G401.6 (cell line): ENCODE measurements around the gene AK4.
"Not testable (repeated sequence)": the region's sequence is repeated elsewhere in the genome, so short reads cannot be mapped to it uniquely, and the experiment has no call there.

Experiments
- FAIRE-seq: peaks from 2 replicates; lab custom pipeline; 2012; peaks lifted over from hg19 to GRCh38; lab: Jason Lieb, UNC

The AK4 gene

GRCh38 chr1:65150583-65151263 is 2.7 kb downstream of the AK4 start:
- no peak for FAIRE-seq

- FAIRE-seq = no peak
Measured at GRCh38 chr1:65151641-65152040, 3.6 kb downstream of the AK4 start.

GRCh38 chr1:65153635-65154034 is 5.6 kb downstream of the AK4 start:
- FAIRE-seq = no peak

- no peak for FAIRE-seq
Measured at GRCh38 chr1:65156910-65157545, 9.0 kb downstream of the AK4 start.

- FAIRE-seq = no peak
Measured at GRCh38 chr1:65157546-65157941, 9.5 kb downstream of the AK4 start.

- FAIRE-seq = not testable (repeated sequence)
Measured at GRCh38 chr1:65159291-65159688, 11.3 kb downstream of the AK4 start.

GRCh38 chr1:65159801-65160523 is 12.0 kb downstream of the AK4 start:
- FAIRE-seq = no peak

- FAIRE-seq = no peak
Measured at GRCh38 chr1:65163201-65163805, 15.3 kb downstream of the AK4 start.

GRCh38 chr1:65164101-65164500 is 16.1 kb downstream of the AK4 start:
- not testable (repeated sequence) for FAIRE-seq

GRCh38 chr1:65164633-65165032 is 16.6 kb downstream of the AK4 start:
- FAIRE-seq = no peak

- no peak for FAIRE-seq
Measured at GRCh38 chr1:65165269-65165993, 17.4 kb downstream of the AK4 start.

- FAIRE-seq = no peak
Measured at GRCh38 chr1:65166572-65167305, 18.7 kb downstream of the AK4 start.

GRCh38 chr1:65167586-65168242 is 19.7 kb downstream of the AK4 start:
- FAIRE-seq = no peak

- FAIRE-seq = no peak
Measured at GRCh38 chr1:65168867-65169266, 20.9 kb downstream of the AK4 start.

GRCh38 chr1:65170511-65171142 is 22.6 kb downstream of the AK4 start:
- no peak for FAIRE-seq

- FAIRE-seq = no peak
Measured at GRCh38 chr1:65172936-65173690, 25.1 kb downstream of the AK4 start.

- no peak for FAIRE-seq
Measured at GRCh38 chr1:65174585-65174984, 26.6 kb downstream of the AK4 start.

- FAIRE-seq = no peak
Measured at GRCh38 chr1:65175171-65176055, 27.4 kb downstream of the AK4 start.

- no peak for FAIRE-seq
Measured at GRCh38 chr1:65176056-65176450, 28.1 kb downstream of the AK4 start.
